Activated naive CD4-positive, alpha-beta T cell treated with anti-CD3 and anti-CD28 coated beads, Interleukin-2, amount 50 U/mL, for 72 hours (primary cell): ENCODE measurements around the gene FAP. TPM values are rescaled to one million over a fixed set of nuclear protein-coding genes. Genes with fewer than 3 reads are reported as not detected.
A peak's percentile ranks its signal among the peaks of the same experiment; 100 is the strongest.

Experiments used
- ATAC-seq, 2 donors: fragments of 150-1000 bp; cut with Tn5 transposase; 2 replicates each; pipeline ENCODE4 v1.10.0; 2021; ENCODE audit warnings: mild to moderate bottlenecking in 2 of 2, moderate library complexity in 2 of 2
- DNase-seq, 2 donors: peaks; one replicate each; pipeline ENCODE4 v3.0.0; 2021 to 2022; ENCODE audit warnings: low spot score in 2 of 2
- H3K27ac Mint-ChIP-seq, 2 donors: one replicate each; pipeline ENCODE4 v1.8.0; 2022; ENCODE audit warnings: mild to moderate bottlenecking in 2 of 2, mixed read lengths in 2 of 2
- H3K36me3 Mint-ChIP-seq, 2 donors: one replicate each; pipeline ENCODE4 v1.8.0; 2022; ENCODE audit warnings: mixed read lengths in 2 of 2
- H3K9me3 Mint-ChIP-seq, 2 donors: one replicate each; pipeline ENCODE4 v1.8.0; 2022; ENCODE audit warnings: mixed read lengths in 2 of 2
- total RNA-seq, 2 donors: library from RNA; stranded (reverse); gene quantifications; one replicate each; pipeline ENCODE4 v1.2.3, GENCODE V29; 2022

The FAP gene
- total RNA-seq, 2 donors from 2014 or later, result 0.29 to 0.50 TPM

GRCh38 chr2:162125138-162125537, 118.1 kb downstream of the FAP start:
- DNase-seq (no peak), ATAC-seq (no peak)
- peak overlapping the region in 1 of 2 donors; percentile 24 for H3K27ac Mint-ChIP-seq
- no peaks in the 10 kb centered on the region for H3K36me3 Mint-ChIP-seq
- H3K9me3 Mint-ChIP-seq, result no peaks in the 10 kb centered on the region

- Mint-ChIP-seq H3K36me3 (no peaks in the 10 kb centered on the region), H3K27ac (no peak overlapping the region), H3K9me3 (no peaks in the 10 kb centered on the region)
- DNase-seq, result peak in 1 of 2 donors; percentile 27
- ATAC-seq, result peak; percentile 44
These were observed 119.2 kb downstream of the FAP start for GRCh38 chr2:162123806-162124758.

Other genes starting within 250 kb of the FAP start
- gene DPP4, start 169.2 kb downstream of the FAP start, total RNA-seq, result 10 to 100 TPM in 1 of 2 donors, 1 to 10 TPM in 1; 5.1 to 42.0 TPM
- not detected for gene GCG, start 91.2 kb downstream of the FAP start, total RNA-seq
- gene IFIH1, start 75.2 kb upstream of the FAP start, total RNA-seq, result 10 to 100 TPM; 29.2 to 39.1 TPM
- 10 to 100 TPM; 38.5 to 44.9 TPM for gene GCA, start 100.7 kb upstream of the FAP start, total RNA-seq